Measurements from ENCODE around the gene TECTA.

Gene TECTA

DNA sequence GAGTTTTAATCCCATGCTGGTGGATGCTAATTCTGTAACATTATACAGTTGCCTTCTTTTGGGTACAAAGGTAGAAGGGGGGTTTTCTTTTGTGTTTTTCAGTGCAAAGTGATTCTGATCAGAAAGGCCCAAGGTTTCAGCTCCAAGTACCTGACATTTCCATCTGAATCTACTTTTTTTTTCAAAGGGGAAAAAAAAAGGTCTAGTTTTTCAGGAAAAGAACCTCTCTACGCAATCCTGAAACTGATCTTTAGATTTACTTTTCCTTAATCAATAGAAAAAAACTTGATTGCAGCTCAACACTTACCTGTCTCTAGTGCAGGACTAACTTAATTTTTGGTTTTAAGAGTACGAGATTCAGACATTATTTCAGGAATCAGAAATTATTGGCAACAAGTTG is at the start of gene TECTA:
Gene TECTA, plus strand, starts transcription at position 301 of the 400 bp plus-strand sequence. CDS start 1,423 bp downstream, outside the sequence.
- DNase-seq (ENCODE audit: insufficient read length, low spot score): no peak
- FAIRE-seq: no peak

GRCh38 chr11:121053244-121053643 is 47.8 kb upstream of the TECTA start:
- DNase-seq (ENCODE audit: insufficient read length, low spot score) (no peak), FAIRE-seq (peak; percentile 47)

GRCh38 chr11:121054266-121054665 is 46.8 kb upstream of the TECTA start:
- FAIRE-seq: no peak
- DNase-seq (ENCODE audit: insufficient read length, low spot score): no peak

GRCh38 chr11:121055076-121055475 is 46.0 kb upstream of the TECTA start:
- no peak for FAIRE-seq
- DNase-seq (ENCODE audit: insufficient read length, low spot score): no peak

GRCh38 chr11:121057922-121058321 is 43.1 kb upstream of the TECTA start:
- FAIRE-seq (peak; percentile 33), DNase-seq (ENCODE audit: insufficient read length, low spot score) (no peak)

GRCh38 chr11:121058941-121059340 is 42.1 kb upstream of the TECTA start:
- peak; percentile 87 for FAIRE-seq
- DNase-seq (ENCODE audit: insufficient read length, low spot score): no peak

GRCh38 chr11:121059605-121060004 is 41.4 kb upstream of the TECTA start:
- FAIRE-seq (peak; percentile 76), DNase-seq (ENCODE audit: insufficient read length, low spot score) (peak; percentile 36)

DNA sequence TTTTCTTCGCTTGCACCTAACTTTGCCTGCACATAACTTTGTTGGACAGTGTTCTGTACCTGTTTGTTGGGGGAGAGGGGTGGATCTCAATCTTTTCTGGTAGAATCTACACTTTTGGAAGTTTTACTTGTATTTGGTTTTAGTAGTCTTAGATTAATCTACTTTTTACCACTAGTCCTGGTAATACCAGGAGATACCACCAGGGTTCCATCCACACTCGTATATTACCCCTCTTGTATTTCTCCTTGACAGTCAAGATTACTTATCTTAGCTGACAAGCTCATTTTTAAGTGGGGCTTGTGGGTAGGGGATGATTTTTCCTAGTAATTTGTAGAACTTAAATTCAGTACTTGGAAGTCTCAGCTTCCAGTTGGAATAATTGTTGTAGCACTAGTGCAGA is 37.3 kb upstream of the TECTA start:
- FAIRE-seq: no peak
- DNase-seq (ENCODE audit: insufficient read length, low spot score): no peak

DNA sequence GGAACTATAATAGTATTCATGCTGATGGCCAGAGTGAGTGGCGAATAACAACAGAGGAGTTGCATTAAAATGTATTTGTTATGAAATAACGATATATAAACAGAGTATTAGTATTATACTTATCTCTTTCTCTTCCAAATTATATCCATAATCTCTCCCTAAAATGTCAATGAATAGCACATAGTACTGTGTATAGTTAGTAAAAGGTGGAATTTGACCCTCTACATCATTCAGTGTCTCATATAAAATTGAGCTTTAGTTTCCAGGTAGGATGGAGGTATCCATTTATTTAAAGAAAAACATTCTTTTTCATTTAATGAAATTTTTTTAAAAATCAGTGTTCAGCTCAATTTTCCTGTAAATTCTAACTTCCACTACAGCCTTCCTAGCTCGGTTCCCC is 34.4 kb upstream of the TECTA start:
- DNase-seq (ENCODE audit: insufficient read length, low spot score) (no peak), FAIRE-seq (no peak)

DNA sequence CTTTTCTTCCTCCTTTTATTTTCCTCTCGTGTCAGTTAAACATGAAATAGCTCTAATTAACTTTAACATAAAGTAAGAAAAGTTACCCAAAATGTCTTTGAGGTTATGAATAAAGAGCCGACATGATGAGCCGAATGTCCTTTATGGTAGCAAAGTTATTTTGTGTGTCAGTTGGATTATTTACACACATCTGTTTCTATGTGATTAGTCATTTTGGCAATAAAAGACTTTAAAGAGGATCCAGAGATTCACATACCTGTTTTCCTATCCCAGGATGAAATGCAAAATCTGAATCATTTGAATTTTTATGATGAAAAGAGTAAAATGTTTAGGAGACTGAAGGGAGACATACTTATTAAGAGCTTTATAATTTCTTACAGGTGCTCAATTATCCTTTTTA is 34.0 kb upstream of the TECTA start:
- DNase-seq (ENCODE audit: insufficient read length, low spot score) (no peak), FAIRE-seq (peak; percentile 52)

GRCh38 chr11:121067453-121067852 is 33.6 kb upstream of the TECTA start:
- FAIRE-seq (no peak), DNase-seq (ENCODE audit: insufficient read length, low spot score) (no peak)

DNA sequence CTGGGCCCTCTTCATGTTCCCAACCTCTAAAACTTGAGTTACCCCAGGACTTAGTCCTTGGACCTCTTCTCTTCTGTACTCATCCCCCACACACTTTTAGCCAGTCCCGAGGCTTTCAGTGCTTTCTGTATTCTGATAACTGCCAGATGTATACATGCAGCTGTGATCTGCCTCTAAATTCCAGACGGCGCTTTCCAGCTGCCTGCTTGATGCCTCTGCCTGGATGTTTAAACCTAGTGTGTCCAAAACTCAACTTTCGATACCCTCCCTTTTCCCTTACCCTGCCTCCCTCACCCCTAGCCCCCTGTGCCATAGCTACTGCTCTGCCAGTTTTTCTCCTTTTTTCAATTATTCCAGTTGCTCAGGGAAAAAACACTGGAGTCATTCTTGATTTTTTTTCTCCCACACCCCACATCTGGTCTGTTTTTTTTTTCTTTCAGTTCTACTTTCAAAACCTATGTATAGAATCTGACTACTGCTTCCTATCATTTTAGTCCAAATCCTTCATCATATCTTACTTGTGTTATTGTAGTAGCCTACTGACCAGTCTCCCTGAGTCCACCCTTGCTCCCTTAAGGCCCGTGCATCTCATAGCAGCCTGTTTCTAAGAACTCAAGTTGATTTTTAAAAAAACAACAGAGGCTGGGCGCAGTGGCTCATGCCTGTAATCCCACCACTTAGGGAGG is 32.9 kb upstream of the TECTA start:
- FAIRE-seq (peak; percentile 86), DNase-seq (ENCODE audit: insufficient read length, low spot score) (no peak)

GRCh38 chr11:121068787-121069186 is 32.3 kb upstream of the TECTA start:
- no peak for DNase-seq (ENCODE audit: insufficient read length, low spot score)
- no peak for FAIRE-seq

DNA sequence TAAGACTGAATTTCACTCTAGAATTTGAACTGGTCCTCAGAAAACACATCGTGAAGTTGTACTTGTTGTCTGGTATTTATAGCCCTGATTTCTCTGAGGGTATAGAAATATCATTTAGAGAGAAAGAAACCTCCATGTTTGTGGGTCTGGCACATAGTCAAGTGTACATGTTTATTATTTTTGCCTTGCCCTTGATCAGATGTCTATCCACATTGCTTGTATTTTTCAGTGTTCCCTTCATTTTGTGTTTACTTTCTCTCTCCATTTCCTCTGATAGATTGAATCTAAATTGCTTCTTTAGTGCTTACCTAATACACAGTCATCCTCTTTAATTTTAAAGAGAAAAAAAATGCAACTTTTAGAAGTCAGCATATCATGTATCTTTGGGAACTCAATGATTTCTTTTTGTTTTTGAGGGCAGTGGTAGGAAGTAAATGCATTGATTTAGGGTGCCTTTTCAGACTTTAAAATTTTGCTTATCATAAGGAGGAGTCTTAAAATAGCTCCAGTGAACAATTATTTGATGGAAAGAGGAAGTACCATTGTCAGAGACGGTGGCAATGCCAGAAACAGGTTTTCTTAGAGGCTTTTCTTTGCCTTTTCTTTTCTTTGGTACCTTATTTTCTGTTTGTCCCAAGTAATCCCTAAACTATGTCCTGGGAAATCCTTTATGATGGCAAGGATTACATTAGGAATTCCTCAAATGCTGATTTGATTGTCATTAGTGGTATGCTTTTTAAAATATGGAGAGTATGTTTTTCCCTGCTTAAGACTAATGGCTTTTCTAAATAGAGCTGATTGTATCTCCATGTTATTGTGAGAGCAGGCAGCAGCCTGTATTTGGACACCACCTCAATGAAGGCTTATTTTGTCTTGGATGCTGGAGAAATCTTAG is 29.8 kb upstream of the TECTA start:
- FAIRE-seq: peak; percentile 49
- no peak for DNase-seq (ENCODE audit: insufficient read length, low spot score)

- FAIRE-seq (no peak), DNase-seq (ENCODE audit: insufficient read length, low spot score) (no peak)
These were observed 29.1 kb upstream of the TECTA start for GRCh38 chr11:121071846-121072450.

DNA sequence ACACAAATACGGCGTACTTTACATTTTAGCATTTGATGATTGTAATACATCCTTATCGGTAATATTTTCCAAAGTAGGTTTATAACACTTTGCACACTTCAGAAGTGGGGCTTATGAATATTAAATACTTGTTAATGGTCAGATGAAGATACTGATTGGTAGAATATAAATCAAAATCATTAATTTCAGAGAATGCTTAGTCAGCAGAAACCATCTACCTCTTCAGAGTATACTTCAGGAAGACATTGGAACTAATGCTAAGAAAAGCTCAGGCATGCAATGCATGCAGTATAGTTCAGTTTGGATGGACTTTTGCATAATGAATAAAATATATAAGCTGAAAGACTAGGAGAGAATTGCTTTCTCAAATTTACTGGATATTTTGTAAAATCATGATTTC is 19.7 kb upstream of the TECTA start:
- no peak for DNase-seq (ENCODE audit: insufficient read length, low spot score)
- FAIRE-seq: no peak

- no peak for DNase-seq (ENCODE audit: insufficient read length, low spot score)
- FAIRE-seq: no peak
These were observed 18.8 kb upstream of the TECTA start for GRCh38 chr11:121082219-121082618.

DNA sequence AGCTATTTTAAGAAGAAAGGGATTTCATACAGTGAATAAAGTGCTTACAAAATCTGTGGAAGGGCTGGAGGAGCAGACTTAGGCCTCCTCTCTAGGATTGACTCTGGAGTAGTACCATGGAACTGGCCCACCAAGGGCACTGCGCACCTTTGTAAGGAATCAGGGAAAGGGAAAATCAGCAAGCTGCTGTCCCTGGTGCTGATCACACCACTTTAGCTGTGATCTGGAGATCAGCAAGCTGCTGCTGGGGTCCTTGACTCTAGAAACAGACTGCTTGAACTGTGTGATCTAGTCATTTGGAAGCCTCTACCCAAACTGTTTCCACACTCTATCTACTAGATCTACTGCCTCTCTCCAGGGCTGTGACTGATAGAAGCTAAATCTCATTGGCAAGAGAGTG is 18.4 kb upstream of the TECTA start:
- FAIRE-seq (no peak), DNase-seq (ENCODE audit: insufficient read length, low spot score) (no peak)

- no peak for DNase-seq (ENCODE audit: insufficient read length, low spot score)
- FAIRE-seq: no peak
These were observed 14.2 kb upstream of the TECTA start for GRCh38 chr11:121086866-121087265.

DNA sequence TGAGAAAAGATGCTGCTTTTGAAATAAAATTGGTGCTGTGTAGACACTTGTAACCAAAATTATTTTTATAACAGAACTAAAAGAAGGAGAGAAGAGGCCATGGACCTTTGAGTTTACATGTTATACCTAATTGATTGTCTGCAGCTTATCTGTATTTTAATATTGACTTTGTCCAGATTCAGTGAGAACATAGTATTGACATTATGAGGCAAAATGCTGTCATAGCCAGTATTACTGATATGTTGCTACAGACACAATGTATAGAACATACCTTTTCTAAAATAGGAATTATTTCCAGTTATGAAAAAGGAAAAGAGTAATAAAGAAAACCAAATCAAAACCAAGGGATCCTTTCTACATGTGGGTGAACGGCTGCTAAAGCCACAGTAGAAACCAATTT is 11.5 kb upstream of the TECTA start:
- FAIRE-seq (no peak), DNase-seq (ENCODE audit: insufficient read length, low spot score) (no peak)

DNA sequence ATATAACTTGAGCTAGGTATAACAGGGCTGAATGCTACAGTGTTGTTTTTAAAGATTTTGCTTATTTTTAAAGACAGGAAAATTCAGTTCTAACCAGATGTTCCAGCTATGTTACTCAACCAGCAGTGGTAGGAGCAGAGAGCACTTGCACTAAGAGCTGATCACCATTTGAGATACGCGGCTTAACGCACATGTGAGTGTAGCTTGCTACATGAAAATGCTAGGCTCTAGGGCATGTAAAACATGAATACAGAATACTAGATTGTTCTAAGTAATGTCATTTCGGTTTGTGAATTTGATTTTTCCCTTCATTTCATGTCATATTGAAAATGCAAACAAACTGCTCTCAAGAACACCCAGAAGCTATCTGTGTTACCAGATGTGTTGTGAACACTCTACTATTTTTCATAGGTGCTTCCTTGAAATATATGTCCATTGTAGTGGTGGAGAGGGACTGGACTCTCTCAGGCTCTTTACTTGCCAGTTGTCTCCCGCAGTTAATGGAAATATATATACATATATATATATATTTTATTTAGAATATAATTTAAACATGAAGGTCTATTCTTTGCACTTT is 10.8 kb upstream of the TECTA start:
- FAIRE-seq (no peak), DNase-seq (ENCODE audit: insufficient read length, low spot score) (no peak)
